ENCODE data around the gene RNH1.

DNA sequence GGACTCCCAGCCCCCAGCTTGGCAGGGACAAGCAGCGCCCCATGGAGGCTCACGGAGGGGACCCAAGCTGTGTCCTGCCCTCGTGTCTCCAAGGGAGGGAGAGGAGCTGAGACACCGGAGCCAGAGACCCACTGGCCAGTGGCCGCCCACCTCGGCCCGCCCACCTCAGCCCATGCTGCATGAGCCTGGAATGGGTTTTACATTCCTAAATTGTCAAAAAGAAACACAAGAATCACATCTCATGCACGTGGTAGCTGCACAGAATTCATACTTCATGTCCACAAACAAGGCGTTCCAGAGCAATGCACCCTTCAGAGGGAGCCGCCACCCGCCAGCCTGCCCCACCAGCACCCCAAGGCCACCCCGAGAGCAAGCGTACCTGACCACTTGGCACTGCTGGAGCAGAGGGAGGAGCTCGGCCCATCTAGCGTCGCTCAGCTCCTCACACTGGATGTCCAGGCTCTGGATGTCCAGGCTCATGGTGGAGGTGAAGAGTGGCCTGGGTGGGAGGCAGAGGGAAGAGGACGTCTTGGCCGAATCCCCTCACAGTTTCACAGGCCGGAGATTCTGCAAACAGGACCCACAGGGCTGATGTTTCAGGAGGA is 5.3 kb downstream of the RNH1 start:
- TF ChIP-seq, protein P1, sequence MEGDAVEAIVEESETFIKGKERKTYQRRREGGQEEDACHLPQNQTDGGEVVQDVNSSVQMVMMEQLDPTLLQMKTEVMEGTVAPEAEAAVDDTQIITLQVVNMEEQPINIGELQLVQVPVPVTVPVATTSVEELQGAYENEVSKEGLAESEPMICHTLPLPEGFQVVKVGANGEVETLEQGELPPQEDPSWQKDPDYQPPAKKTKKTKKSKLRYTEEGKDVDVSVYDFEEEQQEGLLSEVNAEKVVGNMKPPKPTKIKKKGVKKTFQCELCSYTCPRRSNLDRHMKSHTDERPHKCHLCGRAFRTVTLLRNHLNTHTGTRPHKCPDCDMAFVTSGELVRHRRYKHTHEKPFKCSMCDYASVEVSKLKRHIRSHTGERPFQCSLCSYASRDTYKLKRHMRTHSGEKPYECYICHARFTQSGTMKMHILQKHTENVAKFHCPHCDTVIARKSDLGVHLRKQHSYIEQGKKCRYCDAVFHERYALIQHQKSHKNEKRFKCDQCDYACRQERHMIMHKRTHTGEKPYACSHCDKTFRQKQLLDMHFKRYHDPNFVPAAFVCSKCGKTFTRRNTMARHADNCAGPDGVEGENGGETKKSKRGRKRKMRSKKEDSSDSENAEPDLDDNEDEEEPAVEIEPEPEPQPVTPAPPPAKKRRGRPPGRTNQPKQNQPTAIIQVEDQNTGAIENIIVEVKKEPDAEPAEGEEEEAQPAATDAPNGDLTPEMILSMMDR (IDR thresholded peaks at IDR 0.05) = no peak
- TF ChIP-seq SIN3A (IDR thresholded peaks at IDR 0.05; ENCODE audit: borderline replicate concordance, insufficient read depth, low read depth, low read length) = no peak

Data from Panc1 (cell line).